DMS153 (cell line): Measurements from ENCODE around the gene TCTN1.
"Not testable (repeated sequence)": the region's sequence is repeated elsewhere in the genome, so short reads cannot be mapped to it uniquely, and the experiment has no call there.

ENCODE experiments used
- DNase-seq: peaks from one replicate; lab custom pipeline; 2025; lab: John Stamatoyannopoulos, UW

TCTN1 gene

GRCh38 chr12:110638796-110639195 is 24.9 kb downstream of the TCTN1 start:
- DNase-seq, result no peak

- DNase-seq, result no peak
Measured at GRCh38 chr12:110639336-110640141, 25.6 kb downstream of the TCTN1 start.

- no peak for DNase-seq
Measured at GRCh38 chr12:110640275-110641025, 26.5 kb downstream of the TCTN1 start.

GRCh38 chr12:110641521-110641920 is 27.6 kb downstream of the TCTN1 start:
- DNase-seq, result no peak

GRCh38 chr12:110647631-110648040 is 33.7 kb downstream of the TCTN1 start:
- no peak for DNase-seq

- DNase-seq, result no peak
Measured at GRCh38 chr12:110649341-110649847, 35.5 kb downstream of the TCTN1 start.

GRCh38 chr12:110654238-110654637 is 40.3 kb downstream of the TCTN1 start:
- not testable (repeated sequence) for DNase-seq

GRCh38 chr12:110656071-110656655 is 42.2 kb downstream of the TCTN1 start:
- no peak for DNase-seq

- no peak for DNase-seq
Measured at GRCh38 chr12:110657747-110658146, 43.8 kb downstream of the TCTN1 start.

GRCh38 chr12:110658242-110658641 is 44.3 kb downstream of the TCTN1 start:
- DNase-seq, result no peak

GRCh38 chr12:110658878-110659277 is 44.9 kb downstream of the TCTN1 start:
- no peak for DNase-seq

- no peak for DNase-seq
Measured at GRCh38 chr12:110661337-110661972, 47.5 kb downstream of the TCTN1 start.

GRCh38 chr12:110666892-110667291 is 53.0 kb downstream of the TCTN1 start:
- DNase-seq, result no peak

- no peak for DNase-seq
Measured at GRCh38 chr12:110667671-110668070, 53.7 kb downstream of the TCTN1 start.

GRCh38 chr12:110668480-110669192 is 54.7 kb downstream of the TCTN1 start:
- DNase-seq, result no peak

- DNase-seq, result no peak
Measured at GRCh38 chr12:110669193-110669502, 55.2 kb downstream of the TCTN1 start.

GRCh38 chr12:110670161-110670701 is 56.3 kb downstream of the TCTN1 start:
- DNase-seq, result no peak

- DNase-seq, result no peak
Measured at GRCh38 chr12:110676171-110676570, 62.2 kb downstream of the TCTN1 start.

GRCh38 chr12:110677206-110677911 is 63.4 kb downstream of the TCTN1 start:
- DNase-seq, result no peak

GRCh38 chr12:110677982-110678381 is 64.1 kb downstream of the TCTN1 start:
- DNase-seq, result no peak

GRCh38 chr12:110679201-110679600 is 65.3 kb downstream of the TCTN1 start:
- DNase-seq, result no peak
